AG08396 (cell line): ENCODE results near the gene SRGN.

Source experiments
- DNase-seq: peaks from one replicate; pipeline ENCODE4 v3.0.0; 2012; ENCODE audit warnings: low spot score, mixed read lengths

The SRGN gene

GRCh38 chr10:69090685-69091084 is 2.8 kb downstream of the SRGN start:
- DNase-seq: no peak

DNA sequence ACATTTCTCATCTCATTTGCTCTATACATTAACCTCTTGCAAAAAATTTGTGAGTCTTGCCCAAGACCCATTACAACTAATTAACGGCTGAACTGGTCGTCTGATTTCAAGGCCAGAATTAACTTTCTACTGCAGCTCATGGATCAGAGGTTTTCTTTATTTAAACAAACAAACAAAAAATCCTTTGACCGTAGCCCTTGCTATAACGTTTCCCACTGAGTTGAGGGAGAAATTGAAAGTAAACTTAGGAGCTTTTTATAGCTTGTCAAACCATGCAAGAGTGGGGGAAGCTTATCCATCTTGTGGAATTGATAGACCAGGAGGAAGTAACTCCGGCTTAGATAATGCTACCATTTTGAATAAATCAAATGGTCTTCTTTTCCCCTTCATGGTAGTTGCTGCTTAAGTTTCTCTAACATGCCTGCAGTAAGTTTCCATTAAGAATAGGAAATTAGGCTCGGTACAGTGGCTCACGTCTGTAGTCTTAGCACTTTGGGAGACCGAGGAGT is 3.3 kb downstream of the SRGN start:
- DNase-seq: no peak

DNA sequence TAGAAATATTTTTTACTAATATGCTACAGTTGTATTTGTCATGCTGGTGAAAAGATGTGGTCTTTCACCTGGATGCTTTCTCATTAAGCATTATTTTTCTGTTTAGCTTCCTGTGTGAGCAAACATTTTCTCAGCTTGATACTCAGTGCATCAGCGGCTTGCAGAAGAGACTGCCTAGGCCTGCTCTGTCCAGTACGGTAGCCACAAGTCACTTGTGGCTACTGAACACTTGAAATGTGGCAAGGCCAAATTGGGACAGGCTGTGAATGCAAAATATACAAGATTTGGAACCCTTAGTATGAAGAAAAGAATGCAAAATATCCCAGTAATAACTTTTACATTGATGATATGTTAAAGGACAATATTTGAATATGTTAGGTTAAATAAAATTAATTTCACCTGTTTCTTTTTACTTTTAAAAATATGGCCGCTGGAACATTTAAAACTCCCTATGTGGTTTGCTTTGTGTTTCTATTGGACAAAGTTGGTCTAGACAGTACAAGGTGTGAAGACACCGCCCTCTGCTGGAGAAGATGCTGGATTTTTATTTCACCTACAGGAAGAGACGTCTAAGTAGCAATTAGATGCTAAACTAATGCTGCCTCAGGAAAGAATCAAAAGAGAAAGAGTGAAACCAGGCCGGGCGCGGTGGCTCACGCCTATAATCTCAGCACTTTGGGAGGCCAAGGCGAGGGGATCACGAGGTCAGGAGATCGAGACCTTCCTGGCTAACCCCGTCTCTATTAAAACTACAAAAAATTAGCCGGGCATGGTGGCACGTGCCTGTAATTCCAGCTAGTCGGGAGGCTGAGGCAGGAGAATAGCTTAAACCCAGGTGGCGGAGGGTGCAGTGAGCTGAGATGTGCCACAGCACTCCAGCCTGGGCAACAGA is 5.3 kb downstream of the SRGN start:
- DNase-seq: peak; percentile 61

DNA sequence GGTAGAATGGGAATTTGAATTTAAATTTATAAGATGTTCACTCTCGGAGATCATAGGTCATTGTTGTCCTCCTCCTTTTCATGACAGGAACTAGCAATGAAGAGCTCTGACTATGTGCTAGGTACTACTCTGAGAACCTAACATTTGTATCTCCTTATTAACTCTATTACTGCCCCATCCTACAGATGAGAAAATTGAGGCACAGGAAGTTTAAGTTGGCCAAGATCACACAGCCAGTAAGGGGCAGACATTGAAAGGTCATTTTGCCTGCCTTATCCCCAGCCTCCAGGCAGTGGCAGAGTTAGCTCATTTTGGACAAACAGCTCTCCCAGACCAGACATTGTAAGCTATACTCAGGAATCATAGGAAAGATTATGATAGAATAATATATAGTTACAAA is 6.0 kb downstream of the SRGN start:
- DNase-seq: no peak

- no peak for DNase-seq
Observed at GRCh38 chr10:69096045-69096444, 8.1 kb downstream of the SRGN start.

DNA sequence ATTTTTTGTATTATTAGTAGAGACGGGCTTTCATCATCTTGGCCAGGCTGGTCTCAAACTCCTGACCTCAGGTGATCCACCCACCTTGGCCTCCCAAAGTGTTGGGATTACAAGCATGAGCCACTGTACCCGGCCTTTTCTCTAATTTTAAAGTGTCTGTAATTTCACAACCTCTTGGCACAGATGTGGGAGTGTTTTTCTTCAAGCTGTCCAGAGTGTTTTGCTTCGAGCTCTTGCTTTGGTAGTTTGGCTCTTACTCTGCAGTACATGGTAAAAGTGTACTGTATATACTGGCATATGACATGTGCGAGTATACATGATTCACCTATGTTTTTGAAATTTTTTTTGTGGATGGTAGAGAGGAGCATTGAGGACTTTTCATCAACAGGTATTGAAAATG is 9.8 kb downstream of the SRGN start:
- no peak for DNase-seq

DNA sequence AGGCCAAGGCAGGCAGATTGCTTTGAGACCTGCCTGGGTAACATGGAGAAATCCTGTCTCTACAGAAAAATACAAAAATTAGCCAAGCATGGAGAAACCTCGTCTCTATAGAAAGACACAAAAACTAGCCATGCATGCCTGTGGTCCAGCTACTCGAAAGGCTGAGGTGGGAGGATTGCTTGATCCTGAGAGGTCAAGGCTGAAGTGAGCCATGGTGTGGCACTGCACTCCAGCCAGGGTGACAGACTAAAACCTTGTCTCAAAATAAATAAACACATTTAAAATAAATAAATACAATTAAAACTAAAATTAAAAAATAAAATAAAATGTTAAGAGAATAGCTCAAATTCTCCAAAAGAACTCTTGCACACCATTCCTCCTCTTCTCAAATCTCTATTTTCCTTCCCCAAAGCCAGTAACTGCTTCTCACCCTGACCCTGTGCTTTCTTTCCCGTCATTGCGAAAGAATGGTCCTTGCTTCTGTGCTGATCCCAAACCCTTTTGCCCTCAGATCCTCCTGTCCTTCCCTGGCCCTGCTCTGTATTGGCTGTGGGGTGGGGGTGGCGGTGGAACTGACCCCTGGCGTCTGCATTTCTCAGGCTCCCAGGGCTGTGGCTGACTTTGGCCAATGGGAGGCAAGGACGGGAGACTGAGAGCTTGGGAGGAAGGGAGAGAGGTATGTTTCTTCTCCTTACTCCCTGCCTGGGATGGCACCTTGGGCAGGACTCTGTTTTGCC is 12.4 kb downstream of the SRGN start:
- DNase-seq: no peak

GRCh38 chr10:69101451-69102095 is 13.7 kb downstream of the SRGN start:
- DNase-seq: no peak

DNA sequence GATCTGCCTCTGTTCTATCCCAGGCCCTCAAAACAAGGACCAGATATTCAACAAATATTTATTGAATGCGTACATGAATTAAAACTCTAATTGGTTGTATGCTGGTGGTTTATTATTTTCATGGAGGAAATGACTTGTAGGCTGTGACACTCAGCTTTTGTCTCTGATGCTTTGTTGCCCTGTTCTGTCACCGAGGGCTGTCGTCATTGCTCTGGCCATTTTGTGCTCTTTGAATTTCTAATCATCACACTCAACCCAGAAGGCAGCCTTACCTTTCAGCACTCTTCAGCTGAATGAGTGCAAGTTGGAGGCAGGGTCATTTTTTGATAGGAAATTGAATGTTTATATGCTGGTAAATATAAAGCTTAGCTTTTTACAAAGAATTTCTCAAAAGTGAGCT is 14.5 kb downstream of the SRGN start:
- no peak for DNase-seq

DNA sequence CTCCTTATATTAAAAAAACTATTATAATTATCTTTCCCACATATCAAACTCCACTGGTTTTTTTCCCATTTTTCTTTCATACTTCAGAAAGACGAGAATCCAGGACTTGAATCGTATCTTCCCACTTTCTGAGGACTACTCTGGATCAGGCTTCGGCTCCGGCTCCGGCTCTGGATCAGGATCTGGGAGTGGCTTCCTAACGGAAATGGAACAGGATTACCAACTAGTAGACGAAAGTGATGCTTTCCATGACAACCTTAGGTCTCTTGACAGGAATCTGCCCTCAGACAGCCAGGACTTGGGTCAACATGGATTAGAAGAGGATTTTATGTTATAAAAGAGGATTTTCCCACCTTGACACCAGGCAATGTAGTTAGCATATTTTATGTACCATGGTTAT is 15.9 kb downstream of the SRGN start:
- DNase-seq: no peak

DNA sequence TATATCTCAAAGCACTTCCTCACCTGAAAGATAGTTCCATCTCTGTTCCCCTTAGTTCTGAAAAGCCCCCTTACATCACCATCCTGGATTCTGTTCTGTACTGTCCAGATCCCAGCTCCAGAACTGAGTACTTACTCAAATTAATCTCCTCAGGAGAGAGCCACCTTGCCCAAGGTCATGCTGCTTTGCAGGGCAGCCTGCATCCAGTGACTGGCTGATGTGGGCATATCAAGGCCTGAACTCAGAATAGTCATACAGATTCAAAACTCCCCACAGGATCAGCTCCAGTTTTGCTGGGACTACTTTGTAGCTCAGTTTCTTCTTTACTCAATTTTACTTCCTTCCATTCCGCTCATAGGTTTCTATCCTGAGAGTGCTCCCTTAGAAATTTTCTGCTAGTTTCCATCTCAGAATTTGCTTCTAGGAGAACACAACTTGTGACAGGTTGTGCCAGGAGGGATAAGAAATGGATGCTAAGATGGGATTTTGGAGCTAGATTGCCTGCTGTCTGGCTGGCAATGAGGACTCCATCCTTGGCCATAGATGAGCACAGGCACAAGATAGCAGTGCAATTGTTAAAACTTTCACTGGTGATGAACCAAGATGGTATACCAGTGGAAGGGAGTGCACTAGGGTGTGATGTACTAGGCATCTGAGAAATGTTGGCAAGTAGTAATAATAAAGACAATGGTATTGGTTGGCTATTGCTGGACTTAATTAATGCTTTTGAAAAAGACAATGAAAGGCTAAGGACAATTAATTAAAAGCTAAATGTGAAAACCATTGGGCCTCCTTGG is 17.3 kb downstream of the SRGN start:
- no peak for DNase-seq

GRCh38 chr10:69107176-69107490 is 19.2 kb downstream of the SRGN start:
- no peak for DNase-seq

GRCh38 chr10:69107699-69108098 is 19.8 kb downstream of the SRGN start:
- no peak for DNase-seq

DNA sequence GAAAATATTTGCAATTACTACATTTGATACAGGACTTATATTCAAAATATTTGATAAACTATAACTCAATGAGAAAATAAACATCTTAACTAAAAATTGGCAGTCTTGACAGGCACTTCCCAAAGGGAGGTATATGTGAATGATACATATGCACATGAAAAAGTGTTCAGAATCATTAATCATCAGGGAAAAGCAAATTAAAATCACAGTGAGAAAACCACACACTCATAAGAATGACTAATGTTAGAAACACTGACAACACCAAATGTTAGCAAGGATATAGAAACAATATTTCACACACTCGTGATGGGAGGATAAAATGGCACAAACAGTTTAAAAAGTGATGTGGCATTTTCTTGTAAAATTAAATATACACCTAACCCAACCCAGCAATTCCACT is 32.0 kb downstream of the SRGN start:
- no peak for DNase-seq

DNA sequence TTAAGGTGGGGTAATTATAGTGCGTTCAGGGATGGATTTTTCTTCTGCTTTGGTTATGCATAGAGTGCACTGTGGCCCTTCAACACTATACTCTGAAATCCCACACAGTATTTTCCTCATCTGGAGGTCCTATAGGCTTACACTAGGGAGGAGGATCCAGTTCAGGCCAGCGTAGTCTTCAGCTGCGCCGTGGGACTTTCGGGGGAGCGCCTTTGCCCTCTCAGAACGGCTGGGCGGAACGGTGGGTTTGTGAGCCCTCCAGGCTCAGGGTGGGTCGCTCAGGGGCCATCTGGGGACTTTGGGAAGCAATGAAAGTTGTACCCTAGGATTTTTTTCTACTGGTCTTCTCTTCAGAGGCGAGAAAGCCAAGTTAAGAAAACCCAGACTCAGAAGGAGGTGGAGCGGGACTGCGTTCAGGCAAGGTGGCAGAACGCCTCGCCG is 35.4 kb downstream of the SRGN start:
- DNase-seq: peak; percentile 64

- DNase-seq: peak; percentile 99
Observed at GRCh38 chr10:69123747-69124562, 36.1 kb downstream of the SRGN start, which contains the start of gene VPS26A. VPS26A (plus strand) TSS chr10:69124178; CDS start chr10:69124278, 100 bp downstream.

DNA sequence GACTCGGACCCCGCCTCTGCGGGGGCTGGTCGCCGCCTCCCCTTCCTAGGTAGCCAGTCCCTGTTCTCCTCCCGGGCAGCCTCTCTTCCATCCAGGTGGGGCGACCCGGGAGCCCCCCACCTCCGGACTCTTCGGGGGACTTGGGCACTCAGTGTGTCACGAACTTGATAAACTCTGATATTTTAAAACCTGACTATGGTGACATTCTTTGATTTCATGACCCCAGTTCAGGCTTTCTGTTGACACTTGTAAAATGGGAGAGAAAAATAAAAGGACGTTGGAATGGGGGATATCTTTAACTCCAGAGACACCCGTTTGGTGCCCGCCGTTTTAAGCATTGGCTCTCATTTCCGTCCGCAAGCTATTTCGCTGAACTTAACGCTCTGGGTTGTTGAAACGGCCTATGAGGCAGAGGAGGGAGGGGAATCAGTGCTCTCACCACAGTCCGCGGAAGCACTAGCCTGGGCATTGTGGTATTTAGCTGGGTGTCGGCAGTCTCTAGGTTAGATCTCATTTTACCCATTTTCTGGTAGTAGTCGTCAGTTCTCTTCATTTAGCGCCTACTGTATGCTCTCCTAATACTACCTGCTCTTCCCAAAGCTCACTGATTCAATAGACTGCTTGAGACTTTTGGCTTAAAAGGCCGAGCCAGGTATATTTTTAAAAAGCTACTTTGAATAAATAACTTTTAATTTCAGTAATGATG is 36.8 kb downstream of the SRGN start:
- peak; percentile 49 for DNase-seq

GRCh38 chr10:69125554-69125953 is 37.7 kb downstream of the SRGN start:
- DNase-seq: no peak

DNA sequence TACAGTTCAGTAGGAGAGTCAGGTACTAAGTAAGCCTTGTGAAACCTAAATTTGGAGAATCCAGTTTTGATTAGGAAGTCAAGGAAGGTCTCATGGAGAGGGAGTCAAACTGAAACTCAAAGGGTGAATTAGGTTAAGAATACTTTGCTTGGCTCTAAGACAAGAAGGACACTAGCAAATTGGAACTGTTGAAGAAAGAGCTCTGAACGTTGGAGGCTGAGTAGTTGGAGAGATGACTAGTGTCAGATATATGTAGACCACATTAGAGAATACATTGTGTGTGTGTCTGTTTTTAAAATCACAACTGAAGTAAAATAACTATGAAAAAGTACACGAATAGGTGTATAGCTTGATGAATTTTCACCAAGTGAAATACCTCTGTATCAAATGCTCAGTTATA is 42.3 kb downstream of the SRGN start:
- DNase-seq: peak; percentile 10

- DNase-seq: no peak
Observed at GRCh38 chr10:69139961-69140360, 52.1 kb downstream of the SRGN start.
